ENCODE data around the gene PARD3. TPM values are rescaled to one million over a fixed set of nuclear protein-coding genes. Genes with fewer than 3 reads are reported as not detected.

PARD3 gene
- total RNA-seq, 1 donor from 2014 or later, result 35.4 TPM

DNA sequence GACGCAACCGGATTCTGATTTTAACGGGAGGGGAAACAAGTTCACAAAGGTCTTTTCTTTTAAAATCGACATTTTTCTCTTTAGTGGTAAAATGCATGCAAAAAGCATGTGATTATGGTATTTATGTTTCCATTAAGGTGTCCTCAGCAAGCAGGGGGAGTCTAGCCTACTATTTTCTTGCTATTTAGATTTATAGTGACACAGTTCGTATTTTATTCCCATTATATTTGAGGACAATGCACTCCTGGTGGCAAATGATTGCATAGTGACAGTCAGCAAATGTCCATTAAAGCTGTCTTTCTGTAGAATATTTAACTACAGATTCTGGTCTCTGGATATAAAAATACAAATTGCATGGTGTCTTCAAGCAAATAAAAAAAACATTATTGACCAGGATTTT is 554.2 kb downstream of the PARD3 start:
- Mint-ChIP-seq H3K9me3 (ENCODE audit: unreplicated experiment) (peaks cover 11% of the 10 kb centered on the region), H3K36me3 (ENCODE audit: low read depth, unreplicated experiment) (peaks cover 10% of the 10 kb centered on the region), H3K4me3 (ENCODE audit: unreplicated experiment) (no peak overlapping the region), H3K27ac (ENCODE audit: unreplicated experiment) (no peak overlapping the region), H3K4me1 (ENCODE audit: low read depth, unreplicated experiment) (no peaks in the 10 kb centered on the region), H3K27me3 (ENCODE audit: low read depth, unreplicated experiment) (no peaks in the 10 kb centered on the region)
- no peaks in the 10 kb centered on the region for H4K20me1 ChIP-seq (ENCODE audit: insufficient read depth, low read length)
- no peaks in the 10 kb centered on the region for H3K9me3 ChIP-seq (ENCODE audit: insufficient read depth, low read depth, low read length)
- H3K79me2 ChIP-seq (ENCODE audit: insufficient read depth, low read length), result no peaks in the 10 kb centered on the region
- H3K4me3 ChIP-seq (ENCODE audit: insufficient read depth, low read depth, low read length), result no peak overlapping the region
- H2AFZ ChIP-seq (ENCODE audit: low read depth, low read length), result no peak overlapping the region
- no peaks in the 10 kb centered on the region for H3K4me1 ChIP-seq (ENCODE audit: insufficient read depth, low read length)
- DNase-seq (ENCODE audit: low read depth) (no peak), FAIRE-seq (no peak)
- H3K27me3 ChIP-seq (ENCODE audit: insufficient read depth, low read length), result no peaks in the 10 kb centered on the region
- H3K36me3 ChIP-seq (ENCODE audit: insufficient read depth, low read length), result no peaks in the 10 kb centered on the region
- no peak overlapping the region for H3K4me2 ChIP-seq (ENCODE audit: low read length)
- H3K9ac ChIP-seq (ENCODE audit: low read length), result no peak overlapping the region
- H3K27ac ChIP-seq (ENCODE audit: low read depth, low read length), result no peak overlapping the region
- TF ChIP-seq, protein P1, sequence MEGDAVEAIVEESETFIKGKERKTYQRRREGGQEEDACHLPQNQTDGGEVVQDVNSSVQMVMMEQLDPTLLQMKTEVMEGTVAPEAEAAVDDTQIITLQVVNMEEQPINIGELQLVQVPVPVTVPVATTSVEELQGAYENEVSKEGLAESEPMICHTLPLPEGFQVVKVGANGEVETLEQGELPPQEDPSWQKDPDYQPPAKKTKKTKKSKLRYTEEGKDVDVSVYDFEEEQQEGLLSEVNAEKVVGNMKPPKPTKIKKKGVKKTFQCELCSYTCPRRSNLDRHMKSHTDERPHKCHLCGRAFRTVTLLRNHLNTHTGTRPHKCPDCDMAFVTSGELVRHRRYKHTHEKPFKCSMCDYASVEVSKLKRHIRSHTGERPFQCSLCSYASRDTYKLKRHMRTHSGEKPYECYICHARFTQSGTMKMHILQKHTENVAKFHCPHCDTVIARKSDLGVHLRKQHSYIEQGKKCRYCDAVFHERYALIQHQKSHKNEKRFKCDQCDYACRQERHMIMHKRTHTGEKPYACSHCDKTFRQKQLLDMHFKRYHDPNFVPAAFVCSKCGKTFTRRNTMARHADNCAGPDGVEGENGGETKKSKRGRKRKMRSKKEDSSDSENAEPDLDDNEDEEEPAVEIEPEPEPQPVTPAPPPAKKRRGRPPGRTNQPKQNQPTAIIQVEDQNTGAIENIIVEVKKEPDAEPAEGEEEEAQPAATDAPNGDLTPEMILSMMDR (IDR thresholded peaks at IDR 0.05; ENCODE audit: insufficient read depth, low read depth, low read length), result no peak
- no peak for TF ChIP-seq EZH2 (IDR thresholded peaks at IDR 0.05; ENCODE audit: insufficient read depth, low read length)

DNA sequence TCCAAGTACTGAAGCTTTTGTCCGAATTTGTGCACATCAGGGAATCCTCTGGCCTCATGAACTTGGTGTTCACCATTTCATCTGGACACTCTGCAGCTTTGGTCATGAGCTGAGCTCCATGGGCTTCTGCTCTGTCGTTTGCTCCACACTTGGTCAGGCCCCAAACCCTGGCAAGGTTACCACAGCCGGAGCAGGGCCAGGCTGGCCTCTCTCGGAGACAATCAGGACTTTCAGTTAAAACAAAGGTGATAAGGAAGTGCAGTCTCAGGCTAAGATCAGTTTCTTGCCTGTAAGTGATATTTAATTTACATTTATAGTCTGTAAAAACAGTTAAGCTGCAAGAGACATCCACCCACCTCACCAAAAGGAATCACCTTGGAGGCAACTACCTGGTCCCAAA is 558.9 kb downstream of the PARD3 start:
- FAIRE-seq (no peak), DNase-seq (ENCODE audit: low read depth) (no peak)
- Histone ChIP-seq H3K79me2 (ENCODE audit: insufficient read depth, low read length) (no peaks in the 10 kb centered on the region), H3K9me3 (ENCODE audit: insufficient read depth, low read depth, low read length) (no peaks in the 10 kb centered on the region), H2AFZ (ENCODE audit: low read depth, low read length) (no peak overlapping the region), H3K27me3 (ENCODE audit: insufficient read depth, low read length) (no peaks in the 10 kb centered on the region), H3K4me1 (ENCODE audit: insufficient read depth, low read length) (no peaks in the 10 kb centered on the region), H4K20me1 (ENCODE audit: insufficient read depth, low read length) (no peaks in the 10 kb centered on the region), H3K4me3 (ENCODE audit: insufficient read depth, low read depth, low read length) (no peak overlapping the region), H3K9ac (ENCODE audit: low read length) (no peak overlapping the region), H3K4me2 (ENCODE audit: low read length) (no peak overlapping the region), H3K36me3 (ENCODE audit: insufficient read depth, low read length) (no peaks in the 10 kb centered on the region), H3K27ac (ENCODE audit: low read depth, low read length) (no peak overlapping the region)
- Mint-ChIP-seq H3K4me3 (ENCODE audit: unreplicated experiment) (no peak overlapping the region), H3K36me3 (ENCODE audit: low read depth, unreplicated experiment) (peaks cover 10% of the 10 kb centered on the region), H3K9me3 (ENCODE audit: unreplicated experiment) (peaks cover 11% of the 10 kb centered on the region), H3K27ac (ENCODE audit: unreplicated experiment) (no peak overlapping the region), H3K27me3 (ENCODE audit: low read depth, unreplicated experiment) (no peaks in the 10 kb centered on the region), H3K4me1 (ENCODE audit: low read depth, unreplicated experiment) (peaks cover 15% of the 10 kb centered on the region)
- TF ChIP-seq, protein P1 (IDR thresholded peaks at IDR 0.05; ENCODE audit: insufficient read depth, low read depth, low read length), result no peak
- TF ChIP-seq EZH2 (IDR thresholded peaks at IDR 0.05; ENCODE audit: insufficient read depth, low read length), result no peak

DNA sequence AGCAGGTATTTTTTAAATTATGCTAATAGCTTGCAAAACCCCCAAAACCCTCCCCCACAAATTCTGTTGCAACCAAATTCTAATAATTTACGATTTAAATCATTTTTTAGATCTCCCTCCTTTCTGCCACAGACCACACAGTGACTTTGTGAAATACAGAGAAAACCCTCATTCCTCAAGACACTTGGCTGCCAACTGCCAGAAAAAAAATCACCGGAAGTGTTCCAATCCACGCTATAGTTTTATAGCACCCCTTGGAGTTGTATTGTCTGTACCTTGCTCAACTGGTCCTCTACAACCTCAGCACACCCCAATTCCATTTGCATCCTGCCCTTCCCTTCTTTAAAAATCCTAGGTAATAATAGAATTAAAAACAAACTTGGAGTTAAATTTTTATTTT is 560.1 kb downstream of the PARD3 start:
- peak overlapping the region; percentile 42 for H3K27ac Mint-ChIP-seq (ENCODE audit: unreplicated experiment)
- H3K27me3 Mint-ChIP-seq (ENCODE audit: low read depth, unreplicated experiment), result no peaks in the 10 kb centered on the region
- Histone ChIP-seq H3K4me3 (ENCODE audit: insufficient read depth, low read depth, low read length) (no peak overlapping the region), H3K27ac (ENCODE audit: low read depth, low read length) (no peak overlapping the region), H3K9ac (ENCODE audit: low read length) (no peak overlapping the region), H3K9me3 (ENCODE audit: insufficient read depth, low read depth, low read length) (no peaks in the 10 kb centered on the region), H2AFZ (ENCODE audit: low read depth, low read length) (no peak overlapping the region), H3K79me2 (ENCODE audit: insufficient read depth, low read length) (no peaks in the 10 kb centered on the region), H3K36me3 (ENCODE audit: insufficient read depth, low read length) (no peaks in the 10 kb centered on the region), H3K27me3 (ENCODE audit: insufficient read depth, low read length) (no peaks in the 10 kb centered on the region), H4K20me1 (ENCODE audit: insufficient read depth, low read length) (no peaks in the 10 kb centered on the region), H3K4me1 (ENCODE audit: insufficient read depth, low read length) (no peaks in the 10 kb centered on the region), H3K4me2 (ENCODE audit: low read length) (no peak overlapping the region)
- no peak overlapping the region for H3K4me3 Mint-ChIP-seq (ENCODE audit: unreplicated experiment)
- peaks cover 10% of the 10 kb centered on the region for H3K36me3 Mint-ChIP-seq (ENCODE audit: low read depth, unreplicated experiment)
- H3K4me1 Mint-ChIP-seq (ENCODE audit: low read depth, unreplicated experiment), result peaks cover 15% of the 10 kb centered on the region
- no peak for FAIRE-seq
- no peak for TF ChIP-seq EZH2 (IDR thresholded peaks at IDR 0.05; ENCODE audit: insufficient read depth, low read length)
- TF ChIP-seq, protein P1 (IDR thresholded peaks at IDR 0.05; ENCODE audit: insufficient read depth, low read depth, low read length), result no peak
- no peak for DNase-seq (ENCODE audit: low read depth)
- peaks cover 11% of the 10 kb centered on the region for H3K9me3 Mint-ChIP-seq (ENCODE audit: unreplicated experiment)

Data from astrocyte (in vitro differentiated cells and primary cell).